NAMALWA (cell line): Measurements from ENCODE around the gene OLFML2A.
A peak's percentile ranks its signal among the peaks of the same experiment; 100 is the strongest.

Experiments used
- DNase-seq: peaks from one replicate; pipeline ENCODE4 v3.0.0-alpha.2; 2015; ENCODE audit warnings: low spot score

The OLFML2A gene

DNA sequence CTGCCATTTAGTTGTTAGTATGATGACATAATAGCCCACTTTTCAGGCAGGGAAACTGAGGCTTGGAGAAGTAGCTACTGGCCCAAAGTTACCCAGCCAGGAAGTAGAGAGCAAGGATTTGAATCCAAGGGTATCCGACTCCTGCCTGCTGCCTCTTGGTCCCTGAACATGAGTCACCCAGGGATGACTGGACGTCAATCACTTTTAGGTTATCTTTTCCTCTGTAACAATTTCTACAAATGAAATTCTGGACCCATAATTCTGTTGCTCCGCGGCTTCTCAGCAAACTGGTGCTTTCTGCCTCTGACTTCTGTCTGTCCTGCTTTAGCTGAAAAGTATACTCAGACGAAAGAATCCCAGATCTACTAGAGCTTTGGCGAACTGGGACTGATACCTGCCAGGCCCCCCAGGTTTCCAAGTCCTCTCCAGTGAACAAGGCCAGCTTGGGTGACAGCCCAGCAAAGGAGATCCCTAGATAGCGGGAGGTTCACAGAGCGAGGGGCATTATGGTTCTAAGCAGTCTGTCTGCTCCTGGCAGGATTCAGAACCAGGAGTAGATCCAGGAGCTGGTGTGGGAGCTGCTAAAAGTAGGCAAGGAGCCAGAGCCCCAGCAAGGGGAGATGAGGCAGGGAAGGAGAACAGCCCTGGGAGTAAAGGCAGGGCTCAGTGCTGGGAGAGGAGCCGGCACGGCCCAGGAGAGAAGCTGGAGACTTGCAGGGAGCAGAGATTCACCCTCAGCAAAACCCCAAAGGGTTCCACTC is 20.6 kb downstream of the OLFML2A start:
- no peak for DNase-seq

DNA sequence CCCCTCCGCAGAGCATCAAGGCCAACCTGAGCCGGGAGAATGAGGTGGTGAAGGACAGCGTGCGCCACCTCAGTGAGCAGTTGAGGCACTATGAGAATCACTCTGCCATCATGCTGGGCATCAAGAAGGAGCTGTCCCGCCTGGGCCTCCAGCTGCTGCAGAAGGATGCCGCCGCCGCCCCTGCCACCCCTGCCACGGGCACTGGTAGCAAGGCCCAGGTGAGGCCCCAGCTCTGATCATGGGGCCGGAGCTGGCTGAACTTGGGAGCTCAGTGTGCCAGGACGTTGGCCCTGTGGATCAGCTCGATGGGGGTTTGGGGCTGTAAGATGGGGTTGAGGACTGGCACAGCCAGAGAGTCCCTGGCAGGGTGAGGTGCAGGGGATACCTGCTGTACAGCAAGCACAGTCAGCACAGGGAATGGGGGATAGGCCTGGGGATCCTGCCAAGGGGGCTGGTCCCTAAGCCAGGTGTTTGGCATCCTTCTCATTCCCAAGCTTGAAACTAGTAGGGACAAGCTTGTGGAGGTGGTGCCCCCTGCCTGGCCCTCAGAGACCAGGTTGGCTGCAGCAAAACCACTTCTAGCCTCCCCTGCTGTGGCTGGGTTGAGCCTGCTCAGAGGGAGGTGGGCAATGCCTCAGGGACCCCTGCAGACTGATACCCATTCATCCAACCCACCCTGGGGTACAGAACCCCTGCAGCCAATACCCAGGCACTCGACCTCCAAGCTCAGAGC is 22.5 kb downstream of the OLFML2A start:
- DNase-seq = no peak

DNA sequence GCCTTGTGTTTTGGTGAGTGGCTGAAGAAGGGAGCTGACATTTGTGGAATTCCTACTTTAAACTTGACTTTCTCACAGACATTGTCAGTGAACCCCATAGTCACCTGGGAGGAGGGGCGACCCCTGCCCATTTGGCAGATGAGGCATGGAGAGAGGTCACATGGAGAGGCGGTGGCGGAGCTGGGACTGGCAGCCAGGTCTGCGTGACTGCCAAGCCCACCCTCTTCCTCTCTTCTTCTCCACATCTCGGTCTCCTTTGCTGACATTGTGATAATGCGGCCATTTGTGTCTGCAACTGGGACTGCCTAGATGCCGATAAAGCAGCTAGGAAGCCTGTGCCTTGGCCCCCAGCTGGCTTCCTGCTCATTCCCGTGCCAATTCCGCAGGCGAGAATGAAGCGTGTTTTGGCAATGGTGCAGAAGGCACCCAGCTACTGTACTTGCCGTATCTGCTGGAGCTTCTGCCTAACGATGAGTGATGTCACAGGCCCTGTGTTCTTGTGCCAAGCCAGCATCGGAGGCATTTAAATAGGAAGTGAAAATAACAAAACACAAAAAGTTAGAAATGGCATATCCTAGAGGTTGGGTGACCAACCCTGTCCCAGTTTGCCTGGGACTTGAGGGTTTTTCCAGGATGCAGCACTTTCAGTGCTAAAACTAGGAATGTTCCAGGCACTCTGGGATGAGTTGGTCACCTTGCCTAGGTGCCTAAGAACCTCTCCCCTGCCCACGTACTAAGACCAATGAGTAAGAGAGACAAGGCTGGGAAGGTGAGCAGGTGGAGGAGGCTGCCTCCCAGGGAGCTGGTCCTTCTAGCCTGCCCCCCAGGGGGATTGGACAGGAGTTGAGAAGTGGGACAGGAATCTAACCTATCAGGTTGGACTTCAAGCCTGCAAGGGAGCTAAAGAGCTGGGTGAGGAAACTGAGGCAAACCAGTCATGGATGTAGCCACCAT is 23.6 kb downstream of the OLFML2A start:
- peak; percentile 55 for DNase-seq

DNA sequence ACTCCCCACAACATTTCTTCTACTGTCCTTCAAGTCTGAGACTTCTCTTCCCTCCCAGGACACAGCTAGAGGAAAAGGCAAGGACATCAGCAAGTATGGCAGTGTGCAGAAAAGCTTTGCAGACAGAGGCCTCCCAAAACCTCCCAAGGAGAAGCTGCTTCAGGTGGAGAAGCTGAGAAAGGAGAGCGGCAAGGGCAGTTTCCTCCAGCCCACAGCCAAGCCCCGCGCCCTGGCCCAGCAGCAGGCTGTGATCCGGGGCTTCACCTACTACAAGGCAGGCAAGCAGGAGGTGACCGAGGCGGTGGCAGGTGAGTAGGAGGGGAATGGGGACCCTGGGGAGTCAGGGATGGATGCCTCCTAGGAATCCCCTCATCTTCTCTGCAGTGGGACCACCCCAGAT is 24.4 kb downstream of the OLFML2A start:
- no peak for DNase-seq

DNA sequence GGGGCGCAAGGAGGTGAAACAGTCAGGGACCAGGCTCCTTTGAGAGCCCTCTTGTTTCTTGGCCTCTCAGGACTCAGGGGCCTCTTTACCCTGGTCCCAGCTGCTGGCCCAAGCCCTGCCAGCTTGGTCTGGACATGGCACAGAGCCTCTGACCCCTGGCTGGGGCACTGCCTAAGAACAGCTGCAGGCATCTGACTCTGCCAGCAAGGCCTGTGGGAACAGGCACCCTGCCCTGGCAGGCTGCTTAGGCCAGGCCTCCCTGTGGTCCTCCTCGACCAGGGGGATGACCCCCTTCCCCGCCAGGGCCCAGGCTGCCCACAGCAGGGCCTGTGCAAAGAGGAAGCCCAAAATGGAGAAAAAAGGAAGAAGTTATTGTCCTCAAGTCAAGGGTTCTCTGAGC is 25.5 kb downstream of the OLFML2A start:
- no peak for DNase-seq

DNA sequence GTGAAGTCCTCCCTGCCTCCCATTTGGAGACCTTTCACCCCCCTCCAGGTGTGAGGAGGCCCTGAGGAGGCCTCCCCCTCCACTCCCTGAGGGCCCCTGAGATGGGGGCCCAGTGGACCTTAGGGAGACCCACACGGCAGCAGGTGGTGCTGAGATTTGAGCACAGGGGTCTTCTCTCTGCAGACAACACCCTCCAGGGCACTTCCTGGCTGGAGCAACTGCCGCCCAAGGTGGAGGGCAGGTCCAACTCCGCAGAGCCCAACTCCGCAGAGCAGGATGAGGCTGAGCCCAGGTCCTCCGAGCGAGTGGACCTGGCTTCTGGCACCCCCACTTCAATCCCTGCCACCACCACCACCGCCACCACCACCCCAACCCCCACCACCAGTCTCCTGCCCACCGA is 27.0 kb downstream of the OLFML2A start:
- no peak for DNase-seq

DNA sequence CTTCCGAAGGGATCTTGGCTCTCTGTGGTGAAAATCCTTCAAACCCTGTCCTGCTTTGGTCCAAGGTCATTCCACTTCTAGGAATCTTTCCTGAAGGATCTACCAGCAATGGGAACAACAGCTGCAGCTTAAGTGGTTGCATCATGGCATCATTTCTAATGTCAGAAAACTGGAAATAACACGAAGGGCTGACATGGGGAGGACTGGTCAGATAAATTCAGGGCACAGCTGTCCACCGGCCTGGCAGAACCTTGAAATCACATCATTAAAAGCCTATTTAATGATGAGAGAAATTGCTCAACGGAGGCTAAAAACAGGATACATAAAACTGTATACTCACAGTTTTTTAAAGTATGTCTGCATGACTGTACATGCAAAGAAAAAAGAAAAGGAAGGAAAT is 28.3 kb downstream of the OLFML2A start:
- DNase-seq = no peak

DNA sequence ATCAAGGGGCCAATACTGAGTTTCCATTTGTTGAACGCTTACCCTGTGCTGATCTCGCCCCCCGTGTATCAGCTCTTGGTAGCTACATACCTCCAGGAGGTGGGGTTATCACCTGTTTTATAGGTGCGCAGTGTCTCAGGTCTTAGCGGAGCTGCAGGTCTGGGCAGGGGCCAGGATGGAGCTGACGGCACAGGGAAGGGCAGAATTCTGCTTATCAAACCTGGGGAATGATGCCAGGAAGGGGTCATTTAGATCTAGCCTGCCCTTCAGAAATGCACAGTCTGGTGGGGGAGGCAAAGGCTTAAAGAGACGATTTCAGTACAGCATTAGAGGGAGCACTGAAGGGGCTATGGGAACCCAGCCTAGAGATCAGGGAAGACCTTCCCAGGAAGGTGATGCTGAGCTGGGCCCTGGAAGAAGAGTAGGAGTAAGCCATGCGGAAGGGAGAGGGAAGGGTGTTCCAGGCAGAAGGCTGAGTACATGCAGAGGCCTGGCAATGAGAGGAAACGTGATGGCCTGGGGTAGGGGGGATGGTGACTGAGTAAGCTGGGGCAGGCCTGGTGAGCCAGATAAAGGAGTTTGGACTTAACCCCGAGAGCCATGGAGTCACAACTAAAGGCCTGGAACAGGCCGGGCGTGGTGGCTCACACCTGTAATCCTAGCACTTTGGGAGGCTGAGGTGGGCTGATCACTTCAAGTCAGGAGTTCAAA is 31.5 kb downstream of the OLFML2A start:
- DNase-seq = no peak

DNA sequence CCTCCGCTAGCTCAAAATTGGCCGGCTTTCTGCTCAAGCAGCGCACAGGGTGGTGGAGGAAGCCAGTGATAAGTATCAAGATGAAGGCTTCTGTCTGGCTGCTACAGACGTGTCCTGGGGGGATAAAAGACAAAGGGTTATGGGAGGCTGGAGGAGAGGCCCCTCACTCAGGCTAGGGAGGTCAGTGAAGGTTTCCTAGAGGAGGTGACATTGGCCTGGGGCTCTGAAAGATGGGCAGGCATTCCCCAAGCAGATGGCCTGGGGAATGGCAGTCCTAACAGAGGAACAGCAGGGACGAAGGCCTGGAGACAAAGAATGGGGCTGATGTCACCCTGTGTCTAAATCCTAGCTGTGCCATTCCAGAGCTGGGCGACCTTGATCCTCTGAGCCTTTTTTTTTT is 32.3 kb downstream of the OLFML2A start:
- DNase-seq = no peak

DNA sequence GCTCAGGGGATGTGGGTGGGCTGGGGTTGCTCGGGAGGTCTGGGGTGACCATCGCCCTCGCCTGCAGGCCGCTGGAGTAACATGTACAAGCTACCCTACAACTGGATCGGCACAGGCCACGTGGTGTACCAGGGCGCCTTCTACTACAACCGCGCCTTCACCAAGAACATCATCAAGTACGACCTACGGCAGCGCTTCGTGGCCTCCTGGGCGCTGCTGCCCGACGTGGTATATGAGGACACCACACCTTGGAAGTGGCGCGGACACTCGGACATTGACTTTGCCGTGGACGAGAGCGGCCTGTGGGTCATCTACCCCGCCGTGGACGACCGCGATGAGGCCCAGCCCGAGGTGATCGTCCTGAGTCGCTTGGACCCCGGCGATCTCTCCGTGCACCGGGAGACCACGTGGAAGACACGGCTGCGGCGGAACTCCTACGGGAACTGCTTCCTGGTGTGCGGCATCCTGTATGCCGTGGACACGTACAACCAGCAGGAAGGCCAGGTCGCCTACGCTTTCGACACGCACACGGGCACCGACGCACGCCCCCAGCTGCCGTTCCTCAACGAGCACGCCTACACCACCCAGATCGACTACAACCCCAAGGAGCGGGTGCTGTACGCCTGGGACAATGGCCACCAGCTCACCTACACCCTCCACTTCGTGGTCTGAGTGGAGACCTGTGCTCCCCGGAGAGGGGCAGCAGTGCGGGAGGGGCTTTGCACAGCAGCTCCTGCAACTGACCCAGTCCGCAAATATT is 33.0 kb downstream of the OLFML2A start:
- no peak for DNase-seq

DNA sequence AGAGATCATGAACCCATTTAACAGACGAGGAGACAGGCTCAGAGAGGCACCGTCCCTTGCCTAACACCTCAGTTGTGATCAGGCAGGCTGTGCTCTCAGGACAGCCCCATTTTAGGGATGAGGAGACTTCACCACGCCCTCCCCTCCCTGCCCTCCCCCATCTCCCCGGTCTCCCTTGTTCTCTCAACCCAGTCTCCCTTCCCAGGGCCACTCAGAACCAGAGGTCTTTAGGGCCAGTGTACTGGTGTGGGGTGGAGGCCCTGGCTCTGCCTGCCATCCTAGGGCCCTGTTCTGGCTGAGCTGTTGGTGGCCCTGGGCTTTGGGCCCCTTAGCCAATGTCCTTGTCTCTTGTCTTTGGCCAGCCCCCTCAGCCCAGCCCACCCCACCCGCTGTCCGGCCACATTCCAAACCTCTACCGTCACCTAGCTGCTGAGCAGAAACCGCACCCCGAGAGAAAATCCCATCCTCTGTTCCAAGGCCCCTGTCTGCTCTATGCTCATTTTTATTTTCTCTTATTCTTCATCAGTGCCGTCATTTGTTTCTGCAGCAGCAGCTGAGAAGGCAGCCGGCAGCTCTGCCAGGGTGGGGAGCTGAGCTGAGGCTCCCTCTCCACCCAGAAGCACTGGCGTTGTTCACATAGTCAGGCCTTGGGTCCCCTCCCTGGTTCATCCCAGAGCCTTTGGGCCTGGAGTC is 33.9 kb downstream of the OLFML2A start:
- no peak for DNase-seq

DNA sequence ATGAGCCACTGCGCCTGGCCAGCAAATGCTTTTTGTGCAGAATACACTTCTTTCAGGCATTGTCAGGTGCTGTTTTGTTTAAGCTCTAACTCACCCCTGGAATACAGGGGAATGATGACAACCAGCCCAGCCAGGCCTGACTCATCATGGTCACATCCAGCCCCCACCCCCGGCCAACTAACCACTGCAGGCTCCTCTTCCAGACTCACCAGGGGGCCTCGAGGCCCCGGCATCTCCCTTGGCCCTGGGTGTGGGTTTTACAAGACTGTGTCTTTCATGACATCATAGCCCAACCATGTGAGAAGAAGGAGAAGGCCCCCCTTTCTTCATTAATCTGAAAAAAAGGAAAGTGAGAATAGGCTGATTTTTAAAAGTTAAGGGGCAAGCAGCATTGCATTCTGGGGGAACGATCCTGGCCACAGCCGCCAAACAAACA is 35.5 kb downstream of the OLFML2A start:
- DNase-seq = no peak

DNA sequence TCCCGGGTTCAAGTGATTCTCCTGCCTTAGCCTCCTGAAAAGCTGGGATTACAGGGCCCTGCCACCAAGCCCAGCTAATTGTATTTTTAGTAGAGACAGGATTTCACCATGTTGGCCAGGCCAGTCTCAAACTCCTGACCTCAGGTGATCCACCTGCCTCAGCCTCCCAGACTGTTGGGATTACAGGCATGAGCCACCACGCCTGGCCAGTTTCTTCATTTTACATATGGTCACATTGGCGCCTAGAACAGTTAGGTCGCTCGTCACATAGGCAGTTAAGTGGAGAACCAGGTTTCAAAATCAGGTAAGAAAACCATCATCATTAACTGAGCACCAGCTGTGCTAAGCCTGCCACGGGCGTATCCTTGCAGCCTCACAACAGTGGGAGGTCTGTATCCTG is 36.1 kb downstream of the OLFML2A start:
- DNase-seq = no peak

DNA sequence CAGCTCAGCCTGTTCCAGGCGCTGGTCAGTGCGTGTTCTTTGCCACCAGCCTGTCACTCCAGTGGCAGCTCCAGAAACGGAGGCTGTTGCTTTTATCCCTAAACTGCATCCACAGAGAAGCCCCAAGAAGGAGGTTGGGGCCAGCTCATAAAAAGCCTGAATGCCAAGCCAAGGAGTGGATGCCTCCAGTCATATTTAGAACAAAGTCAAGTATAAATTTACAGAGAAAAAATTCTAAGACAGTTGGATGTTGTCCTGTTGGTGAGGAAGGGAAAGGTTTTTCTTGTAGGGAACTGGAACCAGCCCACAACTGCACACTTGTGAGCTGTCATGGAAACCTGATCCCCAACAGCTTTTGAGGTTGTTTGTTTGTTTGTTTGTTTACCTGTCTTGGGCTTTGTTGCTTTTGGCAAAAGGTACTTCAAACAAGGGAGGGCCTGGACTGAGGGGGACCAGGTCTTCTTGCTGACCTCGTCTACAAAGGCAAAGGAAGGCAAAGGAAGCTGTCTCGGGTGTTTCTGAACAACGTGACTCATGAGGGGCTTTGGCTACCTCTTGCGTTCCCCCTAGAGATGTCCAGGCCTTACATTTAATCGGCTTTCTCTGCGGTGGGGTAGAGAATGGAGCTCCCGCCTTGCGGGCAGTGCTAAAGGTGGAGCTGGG is 36.7 kb downstream of the OLFML2A start:
- DNase-seq = no peak

DNA sequence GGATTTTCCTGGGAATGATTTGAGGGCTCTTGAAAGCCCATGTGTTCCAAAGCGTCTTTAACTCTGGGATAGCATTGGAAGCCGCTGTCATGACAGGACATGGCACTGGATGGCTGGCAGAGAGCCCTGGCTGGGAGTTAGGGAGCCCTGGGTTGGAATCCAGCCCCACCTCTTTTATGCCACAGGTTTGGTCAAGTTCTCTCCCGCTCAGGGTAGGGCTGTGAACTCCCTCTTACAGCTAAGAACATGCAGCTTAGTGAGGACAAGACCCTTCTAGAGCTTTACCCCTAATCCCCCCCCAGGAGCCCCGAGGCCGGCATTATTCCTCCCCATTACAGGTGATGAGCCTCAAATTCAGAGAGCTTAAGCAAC is 37.2 kb downstream of the OLFML2A start:
- no peak for DNase-seq

DNA sequence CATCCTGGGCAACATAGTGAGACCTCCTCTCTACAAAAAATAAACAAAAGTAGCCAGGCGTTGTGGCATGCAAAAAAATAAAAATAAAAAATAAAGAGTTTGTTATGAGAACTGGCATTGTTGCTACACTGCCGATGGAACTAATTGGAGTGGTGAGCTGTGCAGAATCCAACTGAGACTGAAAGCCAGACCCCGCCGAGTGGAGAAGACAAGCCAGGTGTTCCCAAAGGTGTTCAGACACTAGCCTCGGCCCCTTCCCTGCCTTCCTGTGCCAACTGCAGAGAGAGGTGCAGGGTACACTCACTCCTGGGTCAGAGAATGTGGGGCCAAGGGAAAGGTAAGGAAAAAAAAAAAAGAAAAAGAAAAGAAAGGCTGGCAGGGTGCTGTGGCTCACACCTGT is 38.7 kb downstream of the OLFML2A start:
- DNase-seq = no peak

DNA sequence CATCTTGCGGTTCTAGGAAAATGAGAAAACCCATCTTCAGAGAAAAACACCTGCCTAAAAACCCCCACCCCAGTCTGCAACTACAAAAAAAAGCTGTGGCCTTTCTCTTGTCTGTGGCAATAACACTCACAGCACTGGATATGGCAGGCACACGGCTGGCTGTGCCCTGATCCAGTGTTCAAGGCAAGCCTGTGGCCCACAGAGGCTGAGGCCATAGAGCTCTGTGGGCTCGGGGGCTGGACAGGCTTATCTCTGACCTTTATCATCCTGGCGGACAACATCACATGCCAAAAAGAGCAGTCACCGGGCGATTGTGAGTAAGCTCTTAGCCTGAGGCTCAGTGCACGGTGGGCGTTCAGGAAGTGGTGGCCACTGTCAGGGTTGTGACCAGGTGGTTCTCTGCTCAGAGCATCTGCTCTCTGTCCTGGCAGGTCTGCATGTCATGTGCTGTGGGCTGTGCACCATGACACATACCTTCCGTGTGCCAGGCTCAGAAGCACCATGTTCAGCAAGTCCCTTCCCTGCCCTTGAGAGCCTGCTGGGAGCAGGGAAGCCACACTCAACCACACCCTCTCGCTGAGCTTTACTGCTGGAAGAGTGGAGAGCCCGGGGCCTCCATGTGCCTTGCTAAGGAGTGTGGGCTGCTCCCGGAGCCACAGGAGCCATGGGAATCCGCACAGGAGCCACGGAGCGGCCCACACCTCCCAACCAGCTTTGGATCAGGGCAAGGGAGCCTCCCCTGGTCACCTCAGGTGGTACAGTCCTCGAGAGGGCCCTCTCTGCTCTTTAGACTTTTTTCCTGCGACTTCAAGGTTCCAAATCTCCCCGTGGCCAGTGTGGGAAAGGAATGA is 41.7 kb downstream of the OLFML2A start:
- no peak for DNase-seq

DNA sequence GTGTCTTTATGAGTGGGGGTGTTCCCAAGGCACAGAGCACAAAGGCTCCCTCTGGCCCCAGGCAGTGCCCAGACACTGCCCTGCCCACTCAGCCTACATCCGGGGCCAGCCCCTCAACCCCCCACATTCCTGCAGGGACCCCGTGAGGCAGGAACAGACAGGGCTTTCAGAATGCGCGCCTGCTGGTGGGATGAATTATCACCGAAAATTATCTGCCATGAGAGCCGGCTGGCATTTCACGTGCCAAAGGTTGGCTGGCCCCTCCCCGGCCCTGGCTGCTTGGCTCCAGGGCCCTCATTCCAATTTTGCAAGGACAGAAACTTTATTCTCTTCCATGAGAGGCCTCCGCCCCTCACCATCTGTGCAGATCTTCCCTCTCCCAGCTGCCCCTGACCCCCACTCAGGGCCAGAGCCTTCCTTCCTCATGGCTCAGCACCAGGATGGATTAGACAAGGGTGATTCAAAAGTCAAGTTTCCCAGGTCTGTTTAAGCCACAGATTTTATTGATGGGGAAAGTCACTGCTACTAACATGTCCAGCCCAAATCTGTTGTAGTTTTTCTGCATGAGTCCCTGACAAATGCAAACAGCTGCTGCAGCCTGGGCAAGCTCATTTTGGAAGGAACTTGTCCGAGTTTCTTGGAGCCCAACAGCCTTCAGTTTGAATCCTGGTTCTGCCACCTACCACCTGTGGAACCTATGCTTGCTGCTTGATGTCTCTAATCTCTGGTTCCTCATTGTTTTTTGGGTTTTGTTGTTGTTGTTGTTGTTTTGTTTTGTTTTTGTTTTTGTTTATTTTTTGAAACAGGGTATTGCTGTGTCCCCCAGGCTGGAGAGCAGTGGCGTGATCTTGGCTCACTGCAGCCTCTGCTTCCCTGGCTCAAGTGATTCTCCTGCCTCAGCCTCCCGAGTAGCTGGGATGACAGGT is 44.0 kb downstream of the OLFML2A start:
- no peak for DNase-seq
